ENCODE measurements around the gene WDR83. TPM values are rescaled to one million over a fixed set of nuclear protein-coding genes. Genes with fewer than 3 reads are reported as not detected.
A peak's percentile ranks its signal among the peaks of the same experiment; 100 is the strongest.
"Not testable (repeated sequence)": the region's sequence is repeated elsewhere in the genome, so short reads cannot be mapped to it uniquely, and the experiment has no call there.

WDR83 gene
- 1 to 10 TPM; 6.6 to 8.3 TPM for total RNA-seq
- long read RNA-seq, partial matches to known transcripts: 1 of 7 reads
- long read RNA-seq, other reads (novel, unspliced or antisense): 3 of 7 reads

- intact Hi-C loops (cut with DNase I, micrococcal nuclease): no loop called here
- peak; percentile 56 to 84 for DNase-seq
- peak; percentile 79 for ATAC-seq
Observed at GRCh38 chr19:12666265-12667048, at the start of gene WDR83, which contains the start of gene MAN2B1. Gene WDR83, plus strand, starts transcription at chr19:12666807. Its CDS starts 2,984 bp downstream, at chr19:12669791. Gene MAN2B1, minus strand, starts transcription at chr19:12666742. Its CDS starts 41 bp downstream, at chr19:12666701.

DNA sequence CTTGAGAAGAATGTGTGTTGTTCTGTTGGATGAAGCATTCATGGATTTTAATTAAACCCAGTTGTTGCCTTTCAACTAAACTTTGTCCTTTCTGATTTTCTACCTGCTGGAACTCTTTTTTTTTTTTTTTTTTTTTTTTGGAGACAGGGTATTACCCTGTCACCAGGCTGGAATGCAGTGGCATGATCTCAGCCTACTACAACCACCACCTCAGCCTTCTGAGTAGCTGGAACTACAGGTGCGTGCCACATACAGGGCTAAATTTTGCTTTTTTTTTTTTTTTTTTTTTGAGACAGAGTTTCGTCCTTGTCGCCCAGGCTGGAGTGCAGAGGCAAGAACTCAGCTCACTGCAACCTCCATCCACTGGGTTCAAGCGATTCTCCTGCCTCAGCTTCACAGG lies 49.0 kb upstream of the WDR83 start:
- ATAC-seq: no peak

GRCh38 chr19:12621253-12622024 lies 45.2 kb upstream of the WDR83 start:
- ATAC-seq; intact Hi-C loops (cut with DNase I, micrococcal nuclease); DNase-seq: not testable (repeated sequence)

More for the DNA sequence above, 49.0 kb upstream of the WDR83 start:
- no peak for DNase-seq
- intact Hi-C loops (cut with DNase I, micrococcal nuclease): no loop called here

DNA sequence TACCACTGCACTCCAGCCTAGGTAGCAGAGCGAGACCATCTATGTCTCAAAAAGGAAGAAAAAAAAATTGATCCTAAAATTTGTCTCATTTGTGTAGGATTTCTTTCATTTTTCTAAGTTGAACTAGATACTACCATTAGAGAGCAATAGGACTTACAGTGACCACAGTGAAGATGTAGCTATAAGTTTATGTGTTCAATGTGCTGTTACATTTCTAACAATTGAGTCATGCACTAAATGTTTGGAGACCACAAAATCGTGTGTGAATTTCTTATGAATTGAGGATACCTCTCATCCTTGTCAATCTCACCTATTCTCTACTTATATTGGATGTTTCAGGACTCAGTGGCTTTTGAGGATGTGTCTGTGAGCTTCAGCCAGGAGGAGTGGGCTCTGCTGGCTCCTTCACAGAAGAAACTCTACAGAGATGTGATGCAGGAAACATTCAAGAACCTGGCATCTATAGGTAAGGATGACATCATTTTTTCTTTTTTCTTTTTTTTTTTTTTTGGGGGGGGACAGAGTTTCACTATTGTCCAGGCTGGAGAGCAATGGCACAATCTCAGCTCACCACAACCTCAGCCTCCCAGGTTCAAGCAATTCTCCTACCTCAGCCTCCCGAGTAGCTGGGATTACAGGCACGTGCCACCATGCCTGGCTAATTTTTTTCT lies 43.1 kb upstream of the WDR83 start:
- intact Hi-C loops (cut with DNase I, micrococcal nuclease): no loop called here
- ATAC-seq: no peak

GRCh38 chr19:12626958-12627357 lies 39.6 kb upstream of the WDR83 start:
- no peak for ATAC-seq
- intact Hi-C loops (cut with DNase I, micrococcal nuclease): no loop called here

More for the DNA sequence above, 43.1 kb upstream of the WDR83 start:
- no peak for DNase-seq

GRCh38 chr19:12628040-12629022 lies 38.3 kb upstream of the WDR83 start:
- intact Hi-C loops (cut with DNase I, micrococcal nuclease): no loop called here
- DNase-seq (no peak), ATAC-seq (no peak)

More at GRCh38 chr19:12626958-12627357, 39.6 kb upstream of the WDR83 start:
- DNase-seq: no peak

GRCh38 chr19:12629215-12629614 lies 37.4 kb upstream of the WDR83 start:
- intact Hi-C loops (cut with DNase I, micrococcal nuclease): no loop called here
- ATAC-seq (no peak), DNase-seq (no peak)

DNA sequence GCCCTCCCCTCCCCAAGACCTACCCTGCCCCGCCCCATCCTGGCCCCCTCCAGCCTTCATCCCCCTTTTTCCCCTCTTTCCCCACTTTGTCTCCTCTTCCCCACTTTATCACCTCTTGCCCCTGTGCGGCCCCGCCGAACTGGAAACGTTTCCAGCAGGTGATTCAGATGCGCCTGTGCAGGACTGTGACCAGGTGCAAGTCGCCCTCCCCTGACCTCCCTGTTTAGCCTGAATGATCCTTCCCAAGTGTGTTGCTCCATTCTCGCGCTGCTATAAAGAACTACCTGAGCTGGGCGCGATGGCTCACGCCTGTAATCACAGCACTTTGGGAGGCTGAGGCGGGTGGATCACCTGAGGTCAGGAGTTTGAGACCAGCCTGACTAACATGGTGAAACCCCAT lies 30.0 kb upstream of the WDR83 start:
- ATAC-seq (no peak), DNase-seq (no peak)
- intact Hi-C loops (cut with DNase I, micrococcal nuclease): no loop called here

DNA sequence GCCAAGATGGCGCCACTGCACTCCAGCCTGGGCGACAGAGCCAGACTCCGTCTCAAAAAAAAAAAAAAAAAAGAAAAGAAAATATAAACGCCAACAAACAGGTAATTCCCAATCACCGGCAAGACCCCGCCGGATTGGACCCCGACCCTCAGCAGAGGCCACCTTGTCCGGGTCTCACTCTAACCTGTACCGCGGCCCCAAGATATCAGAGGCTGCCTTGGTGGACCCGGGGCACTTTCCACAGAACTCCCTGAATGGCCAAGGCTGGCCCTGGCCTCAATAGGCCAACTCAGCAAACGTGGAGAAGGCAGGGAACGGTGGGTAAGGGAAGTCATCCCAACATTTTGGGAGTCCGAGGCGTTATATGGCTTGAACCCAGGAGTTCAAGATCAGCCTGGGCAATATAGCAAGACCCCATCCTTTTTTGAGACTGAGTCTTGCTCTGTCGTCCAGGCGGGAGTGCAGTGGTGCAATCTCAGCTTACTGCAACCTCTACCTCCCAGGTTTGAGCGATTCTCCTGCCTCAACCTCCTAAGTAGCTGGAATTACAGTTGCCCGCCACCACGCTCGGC lies 27.9 kb upstream of the WDR83 start:
- intact Hi-C loops (cut with DNase I, micrococcal nuclease): no loop called here
- ATAC-seq (no peak), DNase-seq (no peak)

DNA sequence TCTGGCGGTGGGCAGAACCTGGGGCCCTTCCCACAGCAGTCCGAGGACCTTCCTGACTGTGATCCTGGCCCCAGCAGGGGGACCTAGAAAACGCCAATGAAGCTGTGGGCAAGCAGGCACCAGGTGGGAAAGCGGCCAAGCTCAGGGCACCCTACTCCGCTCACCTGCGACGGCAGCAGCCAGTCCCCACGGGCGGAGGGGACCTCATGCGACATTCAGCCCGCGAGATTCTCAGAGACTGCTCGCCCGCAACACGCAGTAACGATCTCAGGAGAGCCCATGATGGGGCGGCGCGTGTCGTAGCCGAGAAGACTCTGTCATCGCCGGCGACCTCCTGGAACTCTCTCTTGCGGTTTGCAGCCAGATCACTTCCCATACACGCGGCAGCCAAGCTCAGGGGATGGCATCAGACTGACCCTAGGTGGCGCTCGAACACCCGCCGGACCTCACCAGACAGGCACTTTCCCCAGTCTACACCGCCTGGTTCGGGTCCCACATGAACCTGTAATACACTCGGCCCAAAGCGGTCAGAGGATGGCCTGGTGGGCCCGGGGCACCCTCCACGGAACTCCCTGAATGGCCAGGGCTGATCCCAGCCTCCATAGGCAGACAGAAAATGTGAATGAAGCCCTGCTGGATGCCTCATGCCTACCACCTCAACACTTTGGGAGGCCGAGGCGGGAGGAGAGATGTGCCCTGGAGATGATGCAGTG lies 26.6 kb upstream of the WDR83 start:
- peak; percentile 94 for ATAC-seq
- intact Hi-C loops (cut with DNase I, micrococcal nuclease): no loop called here
- peak; percentile 74 to 89 for DNase-seq

DNA sequence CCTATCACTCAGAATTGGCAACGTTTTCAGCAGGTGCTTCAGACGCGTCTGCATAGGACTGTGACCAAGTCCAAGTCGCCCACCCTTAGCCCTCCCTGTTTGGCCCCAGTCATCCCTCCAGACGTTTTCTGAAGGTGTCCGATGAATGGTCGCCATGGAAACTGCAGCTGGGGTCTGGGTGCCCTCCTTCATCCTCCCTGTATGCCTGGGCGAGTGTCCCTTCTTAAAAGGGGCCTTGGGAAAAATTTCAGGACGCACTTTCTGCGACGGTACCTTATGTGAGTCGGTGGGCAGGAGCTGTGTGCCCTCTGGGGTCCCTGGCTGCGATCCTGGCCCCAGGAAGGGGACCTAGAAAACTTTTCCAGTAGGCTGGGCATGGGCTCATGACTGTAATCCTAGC lies 25.2 kb upstream of the WDR83 start:
- no peak for DNase-seq
- ATAC-seq: no peak
- intact Hi-C loops (cut with DNase I, micrococcal nuclease): no loop called here

DNA sequence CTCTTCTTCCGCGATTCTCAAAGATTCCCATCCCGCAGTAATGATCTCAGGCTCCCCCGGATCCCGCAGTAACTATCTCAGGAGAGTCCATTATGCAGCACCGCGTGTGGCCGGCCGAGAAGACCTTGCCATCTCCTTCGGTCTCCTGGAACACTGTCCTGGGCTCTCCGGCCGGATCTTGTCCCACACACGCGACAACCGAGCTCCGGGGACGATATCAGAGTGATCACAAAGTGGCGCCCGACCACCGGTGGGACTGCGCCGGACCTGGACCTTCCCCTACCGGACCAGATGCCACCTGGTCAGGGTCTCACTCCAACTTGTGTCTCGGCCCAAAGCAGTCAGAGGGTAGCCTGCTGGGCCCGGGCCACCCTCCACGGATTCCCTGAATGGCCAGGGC lies 24.1 kb upstream of the WDR83 start:
- DNase-seq (no peak), ATAC-seq (no peak)
- intact Hi-C loops (cut with DNase I, micrococcal nuclease): no loop called here

GRCh38 chr19:12643716-12644115 lies 22.9 kb upstream of the WDR83 start:
- DNase-seq; ATAC-seq; intact Hi-C loops (cut with DNase I, micrococcal nuclease): not testable (repeated sequence)

GRCh38 chr19:12646551-12646950 lies 20.1 kb upstream of the WDR83 start:
- DNase-seq: no peak
- ATAC-seq: no peak
- intact Hi-C loops (cut with DNase I, micrococcal nuclease): no loop called here

- intact Hi-C loops (cut with DNase I, micrococcal nuclease): no loop called here
- DNase-seq (no peak), ATAC-seq (no peak)
Observed at GRCh38 chr19:12647047-12647446, 19.6 kb upstream of the WDR83 start.

DNA sequence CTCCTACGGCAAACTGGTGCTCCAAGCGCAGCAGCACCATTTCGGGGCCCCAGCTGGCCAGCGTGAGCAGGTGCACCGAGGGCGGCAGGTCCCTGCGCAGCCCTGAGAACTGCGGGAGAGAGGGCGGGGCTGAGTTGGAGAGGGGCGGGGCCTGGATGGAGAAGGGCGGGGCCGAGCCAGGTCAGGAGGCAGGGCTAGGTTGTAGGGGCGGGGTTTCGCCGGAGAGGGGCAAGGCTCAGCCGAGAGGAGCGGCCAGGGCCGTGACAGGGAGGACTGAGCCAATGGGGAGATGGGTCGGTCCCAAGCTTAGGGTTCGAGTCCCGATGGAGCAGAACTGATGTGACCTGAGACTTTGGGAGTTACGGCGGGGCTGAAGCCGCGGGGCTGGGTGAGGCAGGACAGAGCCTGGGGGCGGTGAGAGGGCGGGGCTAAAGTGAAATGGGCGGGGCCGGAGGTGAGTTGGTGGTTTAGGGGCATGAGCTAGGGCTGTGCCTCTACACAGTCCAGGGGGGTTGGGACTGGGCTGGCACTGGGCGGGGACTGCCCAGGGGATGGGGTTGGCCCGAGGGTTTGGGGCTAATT lies 19.0 kb upstream of the WDR83 start:
- ATAC-seq (peak; percentile 98), DNase-seq (peak; percentile 79 to 84)
- intact Hi-C loops (cut with DNase I, micrococcal nuclease): no loop called here

DNA sequence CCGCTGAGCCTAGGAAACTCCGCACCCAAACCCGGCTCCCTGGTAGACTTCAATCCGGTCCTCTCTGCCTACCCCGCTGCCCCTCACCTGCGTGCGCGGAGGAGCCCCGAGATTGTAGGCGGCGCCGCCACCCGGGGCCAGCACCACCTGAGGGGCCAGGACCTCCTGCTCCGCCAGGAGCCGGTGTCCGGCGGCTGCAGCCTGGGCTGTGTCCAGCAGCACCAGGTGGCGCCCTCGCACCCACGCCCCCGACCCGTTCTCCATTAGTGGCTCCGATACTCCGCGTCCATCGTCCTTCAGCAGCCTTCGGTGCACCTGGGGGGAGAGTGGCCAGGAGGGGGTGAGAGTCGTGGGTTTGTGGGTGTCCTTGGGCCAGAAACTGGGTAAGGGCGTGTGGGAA lies 18.5 kb upstream of the WDR83 start:
- ATAC-seq (peak; percentile 40), DNase-seq (no peak)
- intact Hi-C loops (cut with DNase I, micrococcal nuclease): no loop called here
